ENCODE measurements around the gene SLC51B.
"Not testable (repeated sequence)": the region's sequence is repeated elsewhere in the genome, so short reads cannot be mapped to it uniquely, and the experiment has no call there.

GRCh38 chr15:65099801-65100200, 54.6 kb downstream of the SLC51B start:
- not testable (repeated sequence) for TF ChIP-seq CTCF, POLR2AphosphoS5 (IDR thresholded peaks at IDR 0.05)
